ENCODE measurements around the gene OSMR.

DNA sequence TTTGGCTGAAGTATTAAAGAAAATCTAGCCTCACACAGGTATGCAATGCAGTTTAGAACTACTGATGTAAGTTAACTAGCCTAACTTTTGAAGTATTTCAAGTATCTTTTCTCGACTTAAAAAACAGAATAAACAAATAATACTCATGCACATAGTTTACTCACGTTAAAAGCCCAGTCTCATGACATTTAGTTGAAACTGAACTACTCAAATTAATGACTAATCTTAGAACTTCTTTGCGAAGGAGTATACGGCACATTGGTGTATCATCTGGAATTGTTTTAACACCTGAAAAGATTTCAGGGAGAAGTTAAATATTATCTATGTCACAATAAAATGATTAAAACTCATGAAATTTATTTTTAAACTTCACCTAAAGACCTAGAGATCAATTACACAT is 98.5 kb downstream of the OSMR start:
- no peak for TF ChIP-seq CTCF (IDR thresholded peaks at IDR 0.05; ENCODE audit: poor library complexity, severe bottlenecking)
- no peak for TF ChIP-seq EP300 (conservative IDR thresholded peaks at IDR 0.05; ENCODE audit: poor library complexity, severe bottlenecking)
- no peak for TF ChIP-seq POLR2AphosphoS5 (IDR thresholded peaks at IDR 0.05)
- TF ChIP-seq TAF1 (IDR thresholded peaks at IDR 0.05; ENCODE audit: low read depth) = no peak
- no peak for TF ChIP-seq EZH2 (IDR thresholded peaks at IDR 0.05; ENCODE audit: borderline replicate concordance, insufficient read depth, low read length, poor library complexity, severe bottlenecking)
- no peak for TF ChIP-seq RAD21 (conservative IDR thresholded peaks at IDR 0.05)
- TF ChIP-seq REST (IDR thresholded peaks at IDR 0.05; ENCODE audit: borderline replicate concordance) = no peak
